HCT116 (cell line): Measurements from ENCODE around the gene TBC1D1. TPM values are rescaled to one million over a fixed set of nuclear protein-coding genes. Genes with fewer than 3 reads are reported as not detected.

Experiments
- ATAC-seq: fragments of 200-7000 bp; cut with Tn5 transposase; 2 replicates; pipeline ENCODE4 v1.9.1; 2020; ENCODE audit warnings: mild to moderate bottlenecking, moderate library complexity
- BruUV-seq: library from RNA; stranded (reverse); fragments of 400-500 nt; replicated peaks from 2 replicates; lab custom pipeline; 2021; lab: Mats Ljungman, UMichigan
- CTCF ChIA-PET: fragments of 300-600 bp; sonication (Branson Sonifier 250); formaldehyde crosslinking; loops from one replicate; lab custom pipeline; 2021; ENCODE audit warnings: antibody characterized with exemption; lab: Charles Lee
- POLR2A ChIA-PET: fragments of 300-600, 350-600 bp; sonication (Branson Sonifier 250); formaldehyde crosslinking; loops from one replicate; lab custom pipeline; 2021; ENCODE audit warnings: antibody characterized with exemption; lab: Charles Lee
- RAD21 ChIA-PET, 2 experiments: fragments of 300-600 bp; sonication (Branson Sonifier 250); formaldehyde crosslinking; loops; one replicate each; lab custom pipeline; 2023; ENCODE audit warnings: low total read pairs in 2 of 2; ENCODE audit not compliant: uncharacterized antibody in 2 of 2, unreplicated experiment in 2 of 2, low non-redundant PET in 1 of 2; lab: Charles Lee
- DNase-seq: peaks from one replicate; pipeline ENCODE4 v3.0.0-alpha.2; 2010; ENCODE audit warnings: low read depth, low spot score
- H2AFZ ChIP-seq: fragments of 200-600 bp; shearing (Covaris generic), sonication (generic); 2 replicates; pipeline ENCODE4 v1.6.1; 2017; ENCODE audit warnings: low read depth, mixed run types, mixed read lengths, antibody characterized with exemption, low read length; ENCODE audit not compliant: poor library complexity, severe bottlenecking
- H3K27ac ChIP-seq: 2 replicates; pipeline ENCODE4 v1.5.1; 2012; ENCODE audit warnings: low read depth, low read length
- H3K27me3 ChIP-seq: fragments of 200-600 bp; sonication (generic); 2 replicates; pipeline ENCODE4 v1.6.1; 2016; ENCODE audit warnings: mixed run types, low read length, mixed read lengths; ENCODE audit not compliant: insufficient read depth
- H3K36me3 ChIP-seq, 2 experiments: fragments of 200-500 bp in 1 of 2; fragments of 200-600 bp in 1 of 2; sonication (Bioruptor generic) in 1 of 2; sonication (generic) in 1 of 2; 2 replicates each; pipeline versions ENCODE4 v1.5.1 to v1.6.1; 2014 to 2016; ENCODE audit warnings: low read length in 2 of 2, inconsistent platforms in 1 of 2, mixed read lengths in 1 of 2, mixed run types in 1 of 2; ENCODE audit not compliant: insufficient read depth in 2 of 2, control insufficient read depth in 1 of 2
- H3K4me1 ChIP-seq, 2 experiments: fragments of 200-600 bp in 1 of 2; sonication (generic) in 1 of 2; 2 replicates each; pipeline versions ENCODE4 v1.5.1 to v1.6.1; 2012 to 2017; ENCODE audit warnings: low read length in 2 of 2, inconsistent platforms in 1 of 2, mild to moderate bottlenecking in 1 of 2, mixed read lengths in 1 of 2, mixed run types in 1 of 2, moderate library complexity in 1 of 2; ENCODE audit not compliant: insufficient read depth in 2 of 2, control insufficient read depth in 1 of 2
- H3K4me2 ChIP-seq: fragments of 200-600 bp; sonication (generic); 2 replicates; pipeline ENCODE4 v1.6.1; 2017; ENCODE audit warnings: mixed run types, low read length, mixed read lengths
- H3K4me3 ChIP-seq, 2 experiments: fragments of 200-600 bp in 1 of 2; sonication (generic) in 1 of 2; replicated peaks in 1 of 2; 2 replicates each; pipeline ENCODE4 v1.5.1; 2011 to 2016; ENCODE audit warnings: low read length in 2 of 2, control low read depth in 1 of 2, low read depth in 1 of 2, mild to moderate bottlenecking in 1 of 2, mixed read lengths in 1 of 2, mixed run types in 1 of 2
- H3K79me2 ChIP-seq: fragments of 200-600 bp; sonication (generic); 2 replicates; pipeline ENCODE4 v1.6.1; 2017; ENCODE audit warnings: mild to moderate bottlenecking, mixed run types, low read length, moderate library complexity, mixed read lengths; ENCODE audit not compliant: insufficient read depth
- H3K9ac ChIP-seq: fragments of 200-600 bp; sonication (generic); 2 replicates; pipeline ENCODE4 v1.6.1; 2016; ENCODE audit warnings: low read length, mixed read lengths
- H3K9me2 ChIP-seq: fragments of 200-600 bp; sonication (generic), shearing (Covaris generic); 2 replicates; pipeline ENCODE4 v1.6.1; 2017; ENCODE audit warnings: mixed run types, mild to moderate bottlenecking, moderate library complexity; ENCODE audit not compliant: insufficient read depth
- H3K9me3 ChIP-seq, 2 experiments: fragments of 200-500 bp in 1 of 2; fragments of 200-600 bp in 1 of 2; sonication (Bioruptor generic) in 1 of 2; sonication (generic) in 1 of 2; 2 replicates each; pipeline ENCODE4 v1.6.1; 2014 to 2017; ENCODE audit warnings: low read length in 2 of 2, mixed read lengths in 2 of 2, inconsistent platforms in 1 of 2, low read depth in 1 of 2, mild to moderate bottlenecking in 1 of 2, mixed run types in 1 of 2, moderate library complexity in 1 of 2; ENCODE audit not compliant: control insufficient read depth in 1 of 2, insufficient read depth in 1 of 2
- H4K20me1 ChIP-seq: fragments of 200-600 bp; sonication (generic), shearing (Covaris generic); 2 replicates; pipeline ENCODE4 v1.6.1; 2017; ENCODE audit warnings: mixed run types, mild to moderate bottlenecking, moderate library complexity; ENCODE audit not compliant: insufficient read depth
- CBX3 ChIP-seq: IDR thresholded peaks from 2 replicates; pipeline ENCODE4 v1.6.1; 2012; ENCODE audit warnings: low read depth
- CTCF ChIP-seq, 3 experiments: fragments of 200-600 bp in 1 of 3; sonication (generic) in 1 of 3; IDR thresholded peaks in 2 of 3; conservative IDR thresholded peaks in 1 of 3; 2 replicates each; pipeline ENCODE4 v1.5.1; 2012 to 2017; ENCODE audit warnings: low read depth in 2 of 3, low read length in 2 of 3, antibody characterized with exemption in 1 of 3, borderline replicate concordance in 1 of 3, control low read depth in 1 of 3, mild to moderate bottlenecking in 1 of 3, mixed read lengths in 1 of 3, mixed run types in 1 of 3, moderate library complexity in 1 of 3; ENCODE audit not compliant: insufficient read depth in 1 of 3
- POLR2A ChIP-seq: IDR thresholded peaks from 2 replicates; pipeline ENCODE4 v1.7.0; 2011; ENCODE audit warnings: borderline replicate concordance; ENCODE audit not compliant: insufficient read depth, insufficient read length; ENCODE audit errors: extremely low read depth
- POLR2AphosphoS5 ChIP-seq: IDR thresholded peaks from 2 replicates; pipeline ENCODE4 v1.6.1; 2011; ENCODE audit warnings: mild to moderate bottlenecking, low read depth, low read length, moderate library complexity
- ZFX ChIP-seq: fragments of 450-650 bp; IDR thresholded peaks from 2 replicates; pipeline ENCODE4 v1.6.1; 2017
- intact Hi-C: fragments of 100-400 bp; cut with micrococcal nuclease; formaldehyde crosslinking; loops from 2 replicates; pipeline ENCODE4 v1.10.0; 2022
- total RNA-seq: library from RNA; stranded (reverse); gene quantifications from one replicate; pipeline ENCODE4 v1.2.1, GENCODE V29; 2021; ENCODE audit not compliant: unreplicated experiment
- TF ChIP-seq, protein P1 (sequence below): IDR thresholded peaks from 2 replicates; pipeline ENCODE4 v1.6.1; 2012
- TF ChIP-seq, protein P2 (sequence below): IDR thresholded peaks from 2 replicates; pipeline ENCODE4 v1.6.1; 2012; ENCODE audit warnings: low read depth

TBC1D1 gene
- total RNA-seq, 1 experiment from 2014 or later, result 82.7 TPM

DNA sequence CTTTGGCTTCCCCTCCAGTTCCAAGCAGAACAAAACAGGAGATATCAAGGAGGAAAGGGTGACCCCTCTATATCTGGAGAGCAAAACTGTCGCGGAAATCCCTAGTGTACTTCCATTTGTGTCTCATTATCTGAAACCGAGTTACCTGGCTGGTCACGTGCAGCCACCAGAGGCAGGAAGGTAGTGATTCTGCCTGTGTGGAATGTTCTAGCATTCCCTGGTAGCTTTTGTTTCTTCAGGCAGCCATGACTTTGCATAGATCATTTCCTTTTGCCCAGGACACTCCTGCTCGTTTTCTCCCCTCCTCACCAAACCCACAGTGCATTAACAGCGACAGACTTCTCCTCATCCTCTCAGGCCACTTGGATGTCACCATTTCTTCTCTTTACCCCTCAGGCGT, 177.2 kb downstream of the TBC1D1 start:
- no peak overlapping the region for H3K4me3 ChIP-seq
- POLR2A ChIA-PET, result interaction anchor here (1.5 kb wide), 1 partner anchor 93 kb away, joined by 3 read pairs; no protein-coding TSS in a partner anchor
- H4K20me1 ChIP-seq, result no peaks in the 10 kb centered on the region
- no peaks in the 10 kb centered on the region for H3K9me3 ChIP-seq
- no TSS peak for BruUV-seq
- no peak overlapping the region for H2AFZ ChIP-seq
- ATAC-seq (no peak), DNase-seq (no peak)
- CTCF ChIA-PET, result interaction anchor here (1.6 kb wide), 1 partner anchor 93 kb away, joined by 3 read pairs; no protein-coding TSS in a partner anchor
- no peak overlapping the region for H3K27ac ChIP-seq
- TF ChIP-seq POLR2AphosphoS5 (no peak), CBX3 (no peak), ZFX (no peak), CTCF (IDR thresholded peaks at IDR 0.05 in 2 of 3, conservative IDR thresholded peaks at IDR 0.05 in 1 of 3; ENCODE audit: borderline replicate concordance in 1 of 3, insufficient read depth in 1 of 3, low read depth in 2 of 3, low read length in 2 of 3) (no peak), POLR2A (no peak)
- TF ChIP-seq, protein P1, sequence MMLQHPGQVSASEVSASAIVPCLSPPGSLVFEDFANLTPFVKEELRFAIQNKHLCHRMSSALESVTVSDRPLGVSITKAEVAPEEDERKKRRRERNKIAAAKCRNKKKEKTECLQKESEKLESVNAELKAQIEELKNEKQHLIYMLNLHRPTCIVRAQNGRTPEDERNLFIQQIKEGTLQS, result no peak
- TF ChIP-seq, protein P2, sequence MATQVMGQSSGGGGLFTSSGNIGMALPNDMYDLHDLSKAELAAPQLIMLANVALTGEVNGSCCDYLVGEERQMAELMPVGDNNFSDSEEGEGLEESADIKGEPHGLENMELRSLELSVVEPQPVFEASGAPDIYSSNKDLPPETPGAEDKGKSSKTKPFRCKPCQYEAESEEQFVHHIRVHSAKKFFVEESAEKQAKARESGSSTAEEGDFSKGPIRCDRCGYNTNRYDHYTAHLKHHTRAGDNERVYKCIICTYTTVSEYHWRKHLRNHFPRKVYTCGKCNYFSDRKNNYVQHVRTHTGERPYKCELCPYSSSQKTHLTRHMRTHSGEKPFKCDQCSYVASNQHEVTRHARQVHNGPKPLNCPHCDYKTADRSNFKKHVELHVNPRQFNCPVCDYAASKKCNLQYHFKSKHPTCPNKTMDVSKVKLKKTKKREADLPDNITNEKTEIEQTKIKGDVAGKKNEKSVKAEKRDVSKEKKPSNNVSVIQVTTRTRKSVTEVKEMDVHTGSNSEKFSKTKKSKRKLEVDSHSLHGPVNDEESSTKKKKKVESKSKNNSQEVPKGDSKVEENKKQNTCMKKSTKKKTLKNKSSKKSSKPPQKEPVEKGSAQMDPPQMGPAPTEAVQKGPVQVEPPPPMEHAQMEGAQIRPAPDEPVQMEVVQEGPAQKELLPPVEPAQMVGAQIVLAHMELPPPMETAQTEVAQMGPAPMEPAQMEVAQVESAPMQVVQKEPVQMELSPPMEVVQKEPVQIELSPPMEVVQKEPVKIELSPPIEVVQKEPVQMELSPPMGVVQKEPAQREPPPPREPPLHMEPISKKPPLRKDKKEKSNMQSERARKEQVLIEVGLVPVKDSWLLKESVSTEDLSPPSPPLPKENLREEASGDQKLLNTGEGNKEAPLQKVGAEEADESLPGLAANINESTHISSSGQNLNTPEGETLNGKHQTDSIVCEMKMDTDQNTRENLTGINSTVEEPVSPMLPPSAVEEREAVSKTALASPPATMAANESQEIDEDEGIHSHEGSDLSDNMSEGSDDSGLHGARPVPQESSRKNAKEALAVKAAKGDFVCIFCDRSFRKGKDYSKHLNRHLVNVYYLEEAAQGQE, result no peak
- intact Hi-C loops, result no loop called here
- no peaks in the 10 kb centered on the region for H3K9me2 ChIP-seq
- no peaks in the 10 kb centered on the region for H3K36me3 ChIP-seq
- H3K9ac ChIP-seq, result no peak overlapping the region
- RAD21 ChIA-PET, result no interaction called here
- no peaks in the 10 kb centered on the region for H3K79me2 ChIP-seq
- no peak overlapping the region for H3K4me2 ChIP-seq
- no peaks in the 10 kb centered on the region for H3K27me3 ChIP-seq
- peaks cover 0 to 6% of the 10 kb centered on the region in 2 experiments; a peak in 1 of 4 replicates for H3K4me1 ChIP-seq
